Activated CD4-positive, CD25-positive, alpha-beta regulatory T cell treated with anti-CD3 and anti-CD28 coated beads, Interleukin-2, amount 50 U/mL, for 24 hours (primary cell): ENCODE data around the gene KRT73.

Source experiments
- ATAC-seq, 2 donors: fragments of 150-1000 bp; cut with Tn5 transposase; one replicate each; pipeline ENCODE4 v1.10.0; 2021; ENCODE audit warnings: mild to moderate bottlenecking in 1 of 2, moderate library complexity in 1 of 2

KRT73 gene

GRCh38 chr12:52618216-52618615 is at the start of gene KRT73:
KRT73 (minus strand) TSS chr12:52618559; CDS start chr12:52618524, 35 bp downstream.
- ATAC-seq, result no peak

- ATAC-seq, result no peak
These were observed 49.6 kb upstream of the KRT73 start for GRCh38 chr12:52667931-52668330.

DNA sequence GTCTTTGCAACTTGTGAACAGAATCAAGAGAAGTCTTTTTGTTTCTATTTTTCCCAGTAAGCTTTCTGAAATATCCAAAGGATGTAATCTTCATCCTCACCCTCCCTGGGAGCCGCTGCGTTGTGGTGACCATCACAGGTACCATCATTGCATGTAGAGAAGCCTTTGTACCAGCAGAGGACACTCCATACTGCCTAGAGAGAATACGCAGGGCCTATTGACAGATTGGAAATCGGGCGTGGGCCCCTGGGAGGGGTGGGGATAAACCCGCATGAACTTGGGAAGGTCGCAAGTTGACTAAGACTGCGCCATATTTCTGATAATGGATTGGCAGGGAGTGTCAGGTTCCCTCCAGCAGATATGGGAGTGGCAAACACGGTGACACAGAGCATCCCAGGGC is 49.1 kb upstream of the KRT73 start:
- no peak for ATAC-seq

- no peak for ATAC-seq
These were observed 48.1 kb upstream of the KRT73 start for GRCh38 chr12:52666471-52666870.

GRCh38 chr12:52663420-52663819 is 45.1 kb upstream of the KRT73 start:
- ATAC-seq, result no peak

- no peak for ATAC-seq
These were observed 44.5 kb upstream of the KRT73 start for GRCh38 chr12:52662918-52663229.

DNA sequence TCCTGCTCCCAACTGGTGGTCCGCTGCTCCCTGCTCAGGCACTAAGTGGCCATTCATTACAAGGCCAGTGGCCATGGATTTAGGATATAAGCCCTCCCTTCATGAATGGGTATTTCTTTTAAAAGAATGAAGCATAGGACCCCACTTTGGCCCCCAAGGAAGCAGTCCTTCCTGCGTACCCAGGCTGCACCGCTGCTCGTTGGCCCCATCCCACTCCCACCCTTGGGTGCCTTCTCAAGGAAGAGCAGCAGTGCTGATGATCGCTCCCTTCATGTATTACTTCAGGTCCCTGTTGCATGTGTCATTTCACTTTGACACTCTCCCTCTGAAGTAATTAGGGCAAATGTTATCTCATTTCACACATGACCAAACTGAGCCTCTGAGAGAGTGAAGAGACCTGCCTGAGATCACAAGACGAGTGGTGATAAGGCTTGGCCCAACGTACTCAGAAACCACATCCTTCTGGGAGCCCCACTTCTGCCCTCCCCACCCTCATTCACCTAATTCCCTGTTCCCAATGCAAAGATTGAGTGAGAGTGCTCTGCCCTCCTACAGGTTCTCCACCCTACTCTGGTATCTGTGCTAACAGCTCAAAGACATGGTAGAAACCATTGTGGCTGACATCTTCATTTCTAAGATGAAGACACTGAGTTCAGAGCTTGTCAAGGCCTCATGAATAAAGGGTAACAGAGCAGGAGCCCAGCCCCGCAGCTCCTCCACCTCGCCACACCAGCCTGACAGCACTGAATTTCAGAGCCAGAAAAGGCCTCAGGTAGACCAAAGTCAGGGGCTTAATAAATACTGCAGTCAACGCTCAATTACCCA is 43.9 kb upstream of the KRT73 start:
- no peak for ATAC-seq

DNA sequence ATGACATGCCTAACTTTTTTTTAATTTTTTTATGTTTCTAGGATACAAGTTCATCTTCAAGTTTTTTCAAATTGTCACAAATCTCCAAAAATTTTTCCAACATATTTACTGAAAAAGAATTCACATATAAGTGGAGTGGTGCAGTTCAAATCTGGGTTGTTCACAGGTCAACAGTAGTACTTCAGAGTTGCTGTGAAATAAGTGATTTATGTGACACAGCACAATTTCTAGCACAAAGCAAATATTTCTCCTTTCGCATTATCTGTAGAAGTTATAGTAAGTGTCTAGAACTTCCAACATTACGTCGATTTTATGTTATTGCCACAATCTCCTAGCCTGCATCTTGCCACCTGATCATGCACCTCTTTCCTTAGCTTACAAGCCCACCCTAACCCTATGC is 43.3 kb upstream of the KRT73 start:
- ATAC-seq, result no peak

DNA sequence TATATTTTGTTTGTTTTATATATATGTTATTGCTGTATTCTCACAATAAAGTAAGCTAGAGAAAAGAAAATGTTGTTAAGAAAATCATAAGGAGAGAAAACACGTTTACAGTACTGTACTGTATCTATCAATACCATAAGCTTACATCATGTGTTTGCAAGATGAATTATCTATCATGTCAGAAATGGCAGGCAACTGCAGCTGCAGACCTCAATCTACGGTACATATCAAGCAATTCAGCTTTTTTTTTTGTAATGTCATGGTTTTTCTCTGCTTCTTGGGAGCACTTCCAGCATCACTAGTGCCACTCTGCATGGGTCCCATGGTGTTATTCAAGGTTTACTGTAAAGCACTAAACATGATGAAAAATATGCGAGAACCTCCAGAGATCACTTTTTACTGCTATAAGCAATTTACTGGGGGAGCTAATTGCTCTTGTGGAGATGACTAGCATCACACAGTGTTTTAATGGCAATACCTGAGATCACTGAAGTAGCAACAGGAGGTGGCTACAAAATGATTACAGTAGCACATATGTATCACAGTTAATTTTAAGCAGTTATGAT is 42.7 kb upstream of the KRT73 start:
- ATAC-seq, result no peak

DNA sequence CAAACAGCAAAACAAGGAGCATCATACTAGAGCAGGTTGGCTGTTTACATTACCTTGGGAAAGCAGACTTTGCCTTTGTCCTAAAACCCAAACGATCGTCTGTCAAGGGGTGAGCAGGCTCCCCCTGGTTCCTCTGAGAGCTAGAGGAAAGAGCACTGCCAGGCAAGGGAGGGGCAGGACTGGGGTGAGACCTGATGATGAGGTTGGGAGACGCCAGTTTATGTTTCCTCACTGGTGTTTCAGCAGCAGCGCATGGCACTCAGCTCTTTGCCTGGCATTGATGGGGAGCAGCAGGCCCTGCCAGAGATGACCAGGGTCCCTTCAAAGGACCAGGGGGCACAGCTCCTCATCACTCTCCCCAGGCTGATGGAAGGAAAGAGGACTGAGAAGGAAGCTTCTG is 41.6 kb upstream of the KRT73 start:
- no peak for ATAC-seq

DNA sequence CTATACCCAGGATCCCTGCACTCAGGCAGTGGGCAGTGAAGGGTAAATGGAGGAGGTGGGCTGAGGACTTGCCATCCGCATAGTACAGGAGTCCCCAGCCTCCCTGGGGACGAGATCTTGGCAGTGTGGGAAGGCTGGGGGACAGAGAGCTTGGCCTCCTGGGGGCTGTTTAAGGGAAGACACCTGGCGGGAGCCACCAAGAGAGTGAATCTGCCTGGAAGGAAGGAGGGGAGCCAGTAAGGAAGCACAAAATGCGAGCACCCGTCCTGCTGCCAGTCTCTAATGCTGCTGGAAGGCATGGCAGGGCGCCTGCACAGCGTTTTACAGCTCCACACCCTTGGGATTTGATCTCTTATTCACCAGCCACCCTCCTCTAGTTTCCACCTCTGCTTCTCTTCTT is 41.0 kb upstream of the KRT73 start:
- no peak for ATAC-seq

DNA sequence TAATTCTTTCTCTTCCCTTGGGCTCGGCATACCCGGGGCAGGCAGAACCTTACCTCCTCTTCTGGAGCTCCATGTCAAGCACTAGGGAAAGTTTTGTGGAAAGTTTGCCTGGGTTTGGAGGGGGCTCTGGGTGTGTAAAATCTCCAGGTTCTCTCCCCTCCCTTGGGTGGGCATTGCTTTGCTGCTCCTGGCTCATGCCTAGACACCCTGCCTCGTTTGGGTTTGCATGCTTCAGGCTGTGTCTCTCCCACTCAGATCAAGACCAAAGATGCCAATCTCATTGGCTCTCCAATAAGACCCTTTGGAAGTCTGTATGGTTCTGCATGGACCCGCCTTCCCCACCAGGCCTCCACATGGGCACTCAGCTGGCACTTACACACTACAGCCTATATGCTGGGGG is 39.8 kb upstream of the KRT73 start:
- ATAC-seq, result no peak

- ATAC-seq, result no peak
These were observed 39.0 kb upstream of the KRT73 start for GRCh38 chr12:52657250-52657902.

DNA sequence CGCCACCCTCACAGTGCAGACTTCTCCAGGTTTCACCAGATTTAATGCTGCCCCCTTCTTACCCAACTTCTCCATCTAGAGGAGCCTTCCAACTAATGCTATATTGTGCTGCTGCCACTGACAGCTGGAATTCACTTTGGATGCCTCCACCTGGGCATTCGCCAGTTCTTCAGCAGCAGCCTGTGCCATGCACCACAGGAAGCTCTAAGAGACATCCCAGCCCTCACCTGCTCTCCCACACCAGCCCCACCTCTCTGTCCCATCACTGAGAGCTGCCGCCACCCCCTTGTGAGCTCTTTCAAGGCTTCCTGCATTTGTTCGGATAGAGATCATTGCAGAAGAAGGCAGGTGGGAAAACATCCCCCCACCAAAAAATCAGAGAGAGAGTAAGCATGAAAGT is 38.3 kb upstream of the KRT73 start:
- no peak for ATAC-seq

DNA sequence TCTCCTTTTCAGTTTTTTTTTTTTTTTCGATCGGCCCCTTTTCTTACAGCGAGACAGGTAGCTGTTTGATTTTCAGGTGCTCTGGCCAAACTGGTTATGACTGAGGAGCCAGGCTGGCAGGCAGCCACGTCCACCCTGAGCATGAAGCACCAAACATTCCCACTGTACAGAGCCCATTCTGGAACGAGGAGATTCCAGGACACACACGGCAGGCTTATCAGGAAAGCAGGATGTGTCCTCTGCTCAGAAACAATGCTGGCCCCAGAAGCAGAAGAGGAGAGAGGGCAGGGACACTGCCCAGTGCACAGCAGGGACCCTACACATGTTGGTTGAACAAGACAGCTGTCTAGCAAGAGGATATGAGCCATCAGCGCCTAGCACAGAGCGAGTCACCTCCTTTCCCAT is 37.4 kb upstream of the KRT73 start:
- ATAC-seq, result no peak

- no peak for ATAC-seq
These were observed 36.9 kb upstream of the KRT73 start for GRCh38 chr12:52655251-52655650.

- no peak for ATAC-seq
These were observed 33.4 kb upstream of the KRT73 start, which contains the start of gene KRT2 for GRCh38 chr12:52651726-52652261. KRT2 (minus strand) TSS chr12:52652211; CDS start chr12:52652142, 69 bp downstream.

GRCh38 chr12:52650520-52651081 is 32.2 kb upstream of the KRT73 start:
- no peak for ATAC-seq

GRCh38 chr12:52649066-52649465 is 30.7 kb upstream of the KRT73 start:
- no peak for ATAC-seq

- no peak for ATAC-seq
These were observed 29.7 kb upstream of the KRT73 start for GRCh38 chr12:52648012-52648550.

DNA sequence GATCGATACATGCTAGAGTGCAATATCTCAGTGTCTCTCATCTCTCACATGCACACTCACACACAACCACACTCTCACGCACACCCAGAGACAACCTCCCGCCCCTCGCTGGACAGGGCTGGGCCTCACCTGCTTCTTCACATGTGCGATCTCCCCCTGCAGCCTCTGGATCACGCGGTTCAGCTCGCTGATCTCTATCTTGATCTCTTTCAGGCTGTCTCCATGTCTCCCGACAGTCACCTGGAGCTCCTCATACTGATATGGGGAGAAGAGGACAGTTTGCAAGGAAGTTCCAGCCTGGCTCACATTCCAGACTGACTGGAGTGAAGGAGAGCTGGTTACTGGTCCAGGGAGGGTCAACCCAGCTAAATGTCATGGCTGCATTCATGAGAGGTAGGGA is 29.2 kb upstream of the KRT73 start:
- no peak for ATAC-seq

- no peak for ATAC-seq
These were observed 28.3 kb upstream of the KRT73 start for GRCh38 chr12:52646613-52647012.

- ATAC-seq, result no peak
These were observed 27.6 kb upstream of the KRT73 start for GRCh38 chr12:52645982-52646381.
